HepG2 (cell line): ENCODE data around the gene FXYD4. TPM values are rescaled to one million over a fixed set of nuclear protein-coding genes. Genes with fewer than 3 reads are reported as not detected.

ENCODE experiments used
- ATAC-seq: fragments of 200-7000 bp; cut with Tn5 transposase; 3 replicates; pipeline ENCODE4 v1.9.1; 2020; ENCODE audit warnings: mild to moderate bottlenecking, moderate library complexity
- BruUV-seq: library from RNA; stranded (reverse); fragments of 400-500 nt; replicated peaks from 2 replicates; lab custom pipeline; 2021; lab: Mats Ljungman, UMichigan
- CTCF ChIA-PET: fragments of 300-600 bp; formaldehyde crosslinking; extraction: SDS; loops from one replicate; lab custom pipeline; 2021; ENCODE audit warnings: low total read pairs, inconsistent platforms, low intra/inter-chr PET ratio; lab: Yijun Ruan, JAX
- POLR2A ChIA-PET: fragments of 350-600 bp; sonication (Branson Sonifier 250); formaldehyde crosslinking; loops from one replicate; lab custom pipeline; 2020; ENCODE audit warnings: antibody characterized with exemption, inconsistent platforms; lab: Yijun Ruan, JAX
- DNase-seq: peaks from one replicate; pipeline ENCODE4 v3.0.0-alpha.2; 2015; ENCODE audit warnings: low spot score
- FAIRE-seq: peaks from 3 replicates; lab custom pipeline; 2011; peaks lifted over from hg19 to GRCh38; lab: Jason Lieb, UNC
- H2AFZ ChIP-seq: one replicate; pipeline ENCODE4 v1.6.1; 2011; ENCODE audit warnings: low read length, inconsistent platforms
- H3K27ac ChIP-seq: fragments of 300-600 bp; 3 replicates; pipeline ENCODE4 v1.8.0; 2011; ENCODE audit warnings: mixed run types, mild to moderate bottlenecking, mixed read lengths, low read length, inconsistent platforms; ENCODE audit not compliant: insufficient read depth; ENCODE audit errors: extremely low read length
- H3K27me3 ChIP-seq, 2 experiments: fragments of 200-600 bp in 1 of 2; 2 replicates in 1 of 2; 3 replicates in 1 of 2; pipeline versions ENCODE4 v1.6.0 to v1.8.0; 2011; ENCODE audit warnings: low read length in 2 of 2, mild to moderate bottlenecking in 2 of 2, moderate library complexity in 2 of 2, inconsistent platforms in 1 of 2; ENCODE audit not compliant: insufficient read depth in 2 of 2, control insufficient read depth in 1 of 2
- H3K36me3 ChIP-seq, 2 experiments: fragments of 200-600 bp in 1 of 2; replicated peaks in 1 of 2; 2 replicates in 1 of 2; 3 replicates in 1 of 2; pipeline versions ENCODE4 v1.5.1 to v1.8.0; 2011; ENCODE audit warnings: low read length in 2 of 2, inconsistent platforms in 1 of 2; ENCODE audit not compliant: insufficient read depth in 2 of 2, control insufficient read depth in 1 of 2
- H3K4me1 ChIP-seq: 2 replicates; pipeline ENCODE4 v1.5.1; 2012; ENCODE audit warnings: low read length, inconsistent platforms; ENCODE audit not compliant: insufficient read depth
- H3K4me2 ChIP-seq: 2 replicates; pipeline ENCODE4 v1.6.0; 2011; ENCODE audit warnings: low read depth, low read length, inconsistent platforms
- H3K4me3 ChIP-seq, 3 experiments: fragments of 200-600 bp in 1 of 3; sonication (generic), shearing (Covaris generic) in 1 of 3; replicated peaks in 1 of 3; 2 replicates each; pipeline ENCODE4 v1.5.1; 2011 to 2016; ENCODE audit warnings: low read length in 3 of 3, inconsistent platforms in 2 of 3, low read depth in 2 of 3, mild to moderate bottlenecking in 2 of 3, control low read depth in 1 of 3, mixed read lengths in 1 of 3; ENCODE audit not compliant: insufficient read depth in 1 of 3
- H3K79me2 ChIP-seq: one replicate; pipeline ENCODE4 v1.6.1; 2011; ENCODE audit warnings: low read length, inconsistent platforms; ENCODE audit not compliant: insufficient read depth
- H3K9ac ChIP-seq: 2 replicates; pipeline ENCODE4 v1.6.0; 2011; ENCODE audit warnings: mild to moderate bottlenecking, low read depth, low read length, inconsistent platforms; ENCODE audit not compliant: insufficient read depth
- H3K9me3 ChIP-seq: 2 replicates; pipeline ENCODE4 v1.5.1; 2012; ENCODE audit warnings: mild to moderate bottlenecking, low read length
- H4K20me1 ChIP-seq: 2 replicates; pipeline ENCODE4 v1.6.0; 2011; ENCODE audit warnings: inconsistent platforms, mild to moderate bottlenecking, low read length, moderate library complexity; ENCODE audit not compliant: insufficient read depth
- POGZ ChIP-seq: sonication (generic); formaldehyde crosslinking; IDR thresholded peaks from 2 replicates; pipeline ENCODE4 v1.4.0; 2020; ENCODE audit warnings: mild to moderate bottlenecking, missing genetic modification reagents
- POLR2G ChIP-seq: fragments of 200-400 bp; formaldehyde crosslinking; IDR thresholded peaks from 2 replicates; pipeline ENCODE4 v1.6.1; 2018; ENCODE audit warnings: mild to moderate bottlenecking, low read depth, low read length, moderate library complexity
- RCOR2 ChIP-seq: IDR thresholded peaks from 2 replicates; pipeline ENCODE4 v1.6.1; 2016; ENCODE audit warnings: missing biosample characterization, missing genetic modification reagents
- REL ChIP-seq: sonication (generic); formaldehyde crosslinking; conservative IDR thresholded peaks from 2 replicates; pipeline ENCODE4 v1.8.0; 2022; ENCODE audit warnings: mild to moderate bottlenecking, missing genetic modification reagents, moderate library complexity
- RFX1 ChIP-seq: fragments of 450-650 bp; IDR thresholded peaks from 2 replicates; pipeline ENCODE4 v1.6.1; 2017
- SOX6 ChIP-seq, 2 experiments: fragments of 450-650 bp in 1 of 2; sonication (generic) in 1 of 2; formaldehyde crosslinking in 1 of 2; IDR thresholded peaks; 2 replicates each; pipeline versions ENCODE4 v1.4.0 to v1.6.1; 2017 to 2020; ENCODE audit warnings: antibody characterized with exemption in 1 of 2, mild to moderate bottlenecking in 1 of 2, missing genetic modification reagents in 1 of 2
- TEAD3 ChIP-seq: optimal IDR thresholded peaks from 2 replicates; pipeline ENCODE3; 2016; ENCODE audit warnings: borderline replicate concordance
- ZNF121 ChIP-seq: sonication (generic); formaldehyde crosslinking; IDR thresholded peaks from 2 replicates; pipeline ENCODE4 v1.5.0; 2020; ENCODE audit warnings: mild to moderate bottlenecking, missing genetic modification reagents
- ZNF224 ChIP-seq: sonication (generic); formaldehyde crosslinking; IDR thresholded peaks from 2 replicates; pipeline ENCODE4 v1.5.0; 2020; ENCODE audit warnings: mild to moderate bottlenecking, missing genetic modification reagents
- WGBS: methylation state at CpG from one replicate; pipeline ENCODE4 v1.1.6; 2017; ENCODE audit warnings: low lambda C conversion rate; 5-methylcytosine and 5-hydroxymethylcytosine counted together
- in situ Hi-C: cut with HindIII; loops from 2 replicates; pipeline ENCODE4 v1.10.0; 2017; ENCODE audit warnings: low pct_unique_long_range_greater_than_20kb; ENCODE audit not compliant: extremely low pct_ligation_motif_present
- intact Hi-C: fragments of 100-400 bp; cut with micrococcal nuclease; formaldehyde crosslinking; loops from one replicate; pipeline ENCODE4 v1.10.0; 2022; ENCODE audit not compliant: unreplicated experiment
- polyA plus RNA-seq, 8 experiments: library from polyadenylated mRNA; depleted of rRNA in 3 of 8; stranded (reverse) in 7 of 8; unstranded in 1 of 8; fragments of >200 nt; fragmentation: Illumina TruSeq in 4 of 8; extraction: Trizol in 4 of 8; gene quantifications; 2 replicates each; pipeline versions ENCODE4 v1.2.1 to v1.2.3, GENCODE V29; 2011 to 2016; ENCODE audit warnings: low read depth in 4 of 8, missing spikeins in 1 of 8, mixed read lengths in 1 of 8; ENCODE audit not compliant: insufficient read depth in 1 of 8
- total RNA-seq, 5 experiments: library from RNA; depleted of rRNA; stranded (reverse); fragments of >200 nt; fragmentation: Illumina TruSeq; extraction: Trizol; gene quantifications; 2 replicates each; pipeline ENCODE4 v1.2.3, GENCODE V29; 2016; ENCODE audit warnings: low read depth in 1 of 5
- TF ChIP-seq, protein P1 (sequence below): sonication (generic); formaldehyde crosslinking; IDR thresholded peaks from 2 replicates; pipeline ENCODE4 v1.5.0; 2020; ENCODE audit warnings: missing genetic modification reagents
- TF ChIP-seq, protein P2 (sequence below): sonication (generic); formaldehyde crosslinking; IDR thresholded peaks from 2 replicates; pipeline ENCODE4 v1.5.1; 2020; ENCODE audit warnings: missing genetic modification reagents, mild to moderate bottlenecking, borderline replicate concordance

Gene FXYD4
- total and polyA plus RNA-seq, 2 of the 13 experiments (the other 11 are each of a cell fraction or from before 2014, with no cell fraction given) = not detected

DNA sequence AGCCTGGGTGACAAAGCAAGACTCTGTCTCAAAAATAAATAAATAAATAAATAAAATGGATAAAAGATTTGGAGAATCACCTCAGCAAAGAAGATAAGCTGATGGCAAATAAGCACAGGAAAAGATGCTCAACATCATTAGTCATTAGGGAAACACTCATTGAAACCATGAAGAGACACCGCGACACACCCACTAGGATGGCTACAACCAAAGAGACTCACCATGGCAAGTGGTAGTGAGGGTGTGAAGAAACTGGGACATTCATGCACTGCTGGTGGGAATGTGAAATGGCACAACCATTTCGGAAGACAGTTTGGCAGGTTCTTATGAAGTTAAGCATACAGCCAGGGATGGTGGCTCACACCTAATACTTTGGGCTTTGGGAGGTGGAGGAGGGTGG, 37.8 kb upstream of the FXYD4 start (continued):
- TF ChIP-seq, protein P1, sequence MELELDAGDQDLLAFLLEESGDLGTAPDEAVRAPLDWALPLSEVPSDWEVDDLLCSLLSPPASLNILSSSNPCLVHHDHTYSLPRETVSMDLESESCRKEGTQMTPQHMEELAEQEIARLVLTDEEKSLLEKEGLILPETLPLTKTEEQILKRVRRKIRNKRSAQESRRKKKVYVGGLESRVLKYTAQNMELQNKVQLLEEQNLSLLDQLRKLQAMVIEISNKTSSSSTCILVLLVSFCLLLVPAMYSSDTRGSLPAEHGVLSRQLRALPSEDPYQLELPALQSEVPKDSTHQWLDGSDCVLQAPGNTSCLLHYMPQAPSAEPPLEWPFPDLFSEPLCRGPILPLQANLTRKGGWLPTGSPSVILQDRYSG (CRISPR knock-in tag) = no peak
- TF ChIP-seq POGZ (CRISPR knock-in tag) (no peak), RCOR2 (no peak), TEAD3 (CRISPR knock-in tag) (no peak), RFX1 (no peak), POLR2G (no peak), ZNF224 (CRISPR knock-in tag) (no peak)
- TF ChIP-seq, protein P2, sequence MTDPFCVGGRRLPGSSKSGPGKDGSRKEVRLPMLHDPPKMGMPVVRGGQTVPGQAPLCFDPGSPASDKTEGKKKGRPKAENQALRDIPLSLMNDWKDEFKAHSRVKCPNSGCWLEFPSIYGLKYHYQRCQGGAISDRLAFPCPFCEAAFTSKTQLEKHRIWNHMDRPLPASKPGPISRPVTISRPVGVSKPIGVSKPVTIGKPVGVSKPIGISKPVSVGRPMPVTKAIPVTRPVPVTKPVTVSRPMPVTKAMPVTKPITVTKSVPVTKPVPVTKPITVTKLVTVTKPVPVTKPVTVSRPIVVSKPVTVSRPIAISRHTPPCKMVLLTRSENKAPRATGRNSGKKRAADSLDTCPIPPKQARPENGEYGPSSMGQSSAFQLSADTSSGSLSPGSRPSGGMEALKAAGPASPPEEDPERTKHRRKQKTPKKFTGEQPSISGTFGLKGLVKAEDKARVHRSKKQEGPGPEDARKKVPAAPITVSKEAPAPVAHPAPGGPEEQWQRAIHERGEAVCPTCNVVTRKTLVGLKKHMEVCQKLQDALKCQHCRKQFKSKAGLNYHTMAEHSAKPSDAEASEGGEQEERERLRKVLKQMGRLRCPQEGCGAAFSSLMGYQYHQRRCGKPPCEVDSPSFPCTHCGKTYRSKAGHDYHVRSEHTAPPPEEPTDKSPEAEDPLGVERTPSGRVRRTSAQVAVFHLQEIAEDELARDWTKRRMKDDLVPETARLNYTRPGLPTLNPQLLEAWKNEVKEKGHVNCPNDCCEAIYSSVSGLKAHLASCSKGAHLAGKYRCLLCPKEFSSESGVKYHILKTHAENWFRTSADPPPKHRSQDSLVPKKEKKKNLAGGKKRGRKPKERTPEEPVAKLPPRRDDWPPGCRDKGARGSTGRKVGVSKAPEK (CRISPR knock-in tag) = no peak

DNA sequence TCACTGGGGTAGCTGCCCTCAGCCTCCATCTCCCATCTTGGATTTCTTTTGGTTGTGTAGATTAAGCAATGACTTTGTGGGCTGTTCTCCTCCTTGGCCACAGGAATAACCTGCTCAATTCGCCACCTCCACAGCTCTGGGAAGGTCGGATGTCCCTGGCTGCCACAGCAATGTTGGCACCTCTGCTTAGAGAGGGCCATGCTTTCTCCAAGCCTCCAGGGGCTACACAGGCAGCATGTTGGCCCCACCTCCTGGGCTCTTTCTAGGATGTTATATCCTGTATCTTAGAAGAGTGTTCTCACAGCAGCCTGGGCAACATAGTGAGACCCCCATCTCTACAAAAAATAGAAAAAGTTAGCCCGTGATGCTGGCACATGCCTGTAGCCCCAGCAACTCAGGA, 35.4 kb upstream of the FXYD4 start:
- H3K27me3 ChIP-seq = peaks cover 0 to 23% of the 10 kb centered on the region in 2 experiments; a peak in 4 of 5 replicates
- ATAC-seq (no peak), DNase-seq (no peak), FAIRE-seq (no peak)
- intact Hi-C loops = no loop called here
- H3K79me2 ChIP-seq = no peaks in the 10 kb centered on the region
- H3K27ac ChIP-seq = no peak overlapping the region
- H3K4me3 ChIP-seq = no peak overlapping the region
- H3K4me1 ChIP-seq = peaks cover 27% of the 10 kb centered on the region
- 81% methylated on average over 3 of the region's 3 CpGs for WGBS
- H4K20me1 ChIP-seq = no peaks in the 10 kb centered on the region
- POLR2A ChIA-PET = no interaction called here
- in situ Hi-C loops = no loop called here
- no peaks in the 10 kb centered on the region for H3K9me3 ChIP-seq
- CTCF ChIA-PET = no interaction called here
- BruUV-seq = no TSS peak
- no peak overlapping the region for H3K9ac ChIP-seq
- TF ChIP-seq SOX6 (IDR thresholded peaks at IDR 0.05) = no peak
- no peak for TF ChIP-seq SOX6 (CRISPR knock-in tag; IDR thresholded peaks at IDR 0.05)
- TF ChIP-seq REL (CRISPR knock-in tag) = no peak
- TF ChIP-seq ZNF121 (CRISPR knock-in tag) = peak; percentile 58; the same call in 1 of the 2 replicates
- no peak overlapping the region for H2AFZ ChIP-seq
- no peak overlapping the region for H3K4me2 ChIP-seq
- H3K36me3 ChIP-seq = no peaks in the 10 kb centered on the region
